IgD-negative memory B cell (primary cell): ENCODE data around the gene RANBP3L. TPM values are rescaled to one million over a fixed set of nuclear protein-coding genes. Genes with fewer than 3 reads are reported as not detected.
"Not testable (repeated sequence)": the region's sequence is repeated elsewhere in the genome, so short reads cannot be mapped to it uniquely, and the experiment has no call there.

Experiments
- H3K27ac Mint-ChIP-seq, 3 donors: one replicate each; pipeline ENCODE4 v1.8.0; 2020 to 2022; ENCODE audit warnings: mild to moderate bottlenecking in 3 of 3, mixed read lengths in 3 of 3, moderate library complexity in 1 of 3
- H3K27me3 Mint-ChIP-seq: one replicate; pipeline ENCODE4 v1.8.0; 2021; ENCODE audit warnings: mixed read lengths
- H3K36me3 Mint-ChIP-seq: one replicate; pipeline ENCODE4 v1.8.0; 2020; ENCODE audit warnings: mild to moderate bottlenecking, mixed read lengths
- H3K4me1 Mint-ChIP-seq, 3 donors: one replicate each; pipeline ENCODE4 v1.8.0; 2020 to 2022; ENCODE audit warnings: mixed read lengths in 3 of 3, mild to moderate bottlenecking in 1 of 3
- H3K4me3 Mint-ChIP-seq, 4 donors: one replicate each; pipeline ENCODE4 v1.8.0; 2020 to 2022; ENCODE audit warnings: mild to moderate bottlenecking in 4 of 4, mixed read lengths in 4 of 4, moderate library complexity in 3 of 4
- H3K9me3 Mint-ChIP-seq, 3 donors: one replicate each; pipeline ENCODE4 v1.8.0; 2020 to 2021; ENCODE audit warnings: mixed read lengths in 3 of 3, mild to moderate bottlenecking in 1 of 3
- polyA plus RNA-seq: library from polyadenylated mRNA; unstranded; fragments of 300-500 nt; fragmentation: Illumina TruSeq; gene quantifications from one replicate; pipeline ENCODE4 v1.2.3, GENCODE V29; 2021

Gene RANBP3L
- polyA plus RNA-seq, 1 donor from 2014 or later = not detected

GRCh38 chr5:36304095-36304805, 2.5 kb upstream of the RANBP3L start:
- peaks cover 3% of the 10 kb centered on the region for H3K27me3 Mint-ChIP-seq
- no peak overlapping the region for H3K4me3 Mint-ChIP-seq
- H3K4me1 Mint-ChIP-seq = peaks cover 0 to 2% (median 0%) of the 10 kb centered on the region in 3 donors
- H3K9me3 Mint-ChIP-seq = no peaks in the 10 kb centered on the region
- no peaks in the 10 kb centered on the region for H3K36me3 Mint-ChIP-seq
- H3K27ac Mint-ChIP-seq = no peak overlapping the region

- H3K36me3 Mint-ChIP-seq = no peaks in the 10 kb centered on the region
- H3K27me3 Mint-ChIP-seq = peaks cover 20% of the 10 kb centered on the region
- no peak overlapping the region for H3K4me3 Mint-ChIP-seq
- H3K4me1 Mint-ChIP-seq = peaks cover 0 to 2% (median 0%) of the 10 kb centered on the region in 3 donors
- H3K27ac Mint-ChIP-seq = no peak overlapping the region
- H3K9me3 Mint-ChIP-seq = no peaks in the 10 kb centered on the region
Measured at GRCh38 chr5:36300927-36301540, 668 bp downstream of the RANBP3L start.

- Mint-ChIP-seq H3K4me1 (peaks cover 0 to 2% (median 0%) of the 10 kb centered on the region in 3 donors), H3K27ac (no peak overlapping the region), H3K9me3 (no peaks in the 10 kb centered on the region), H3K27me3 (peaks cover 22% of the 10 kb centered on the region), H3K4me3 (no peak overlapping the region), H3K36me3 (no peaks in the 10 kb centered on the region)
Measured at GRCh38 chr5:36300191-36300926, 1.3 kb downstream of the RANBP3L start.

GRCh38 chr5:36298552-36298951, 3.1 kb downstream of the RANBP3L start:
- Mint-ChIP-seq H3K27ac (no peak overlapping the region), H3K9me3 (no peaks in the 10 kb centered on the region), H3K4me3 (no peak overlapping the region), H3K4me1 (peaks cover 0 to 2% (median 0%) of the 10 kb centered on the region in 3 donors), H3K36me3 (no peaks in the 10 kb centered on the region), H3K27me3 (peaks cover 22% of the 10 kb centered on the region)

- no peak overlapping the region for H3K4me3 Mint-ChIP-seq
- no peak overlapping the region for H3K27ac Mint-ChIP-seq
- H3K4me1 Mint-ChIP-seq = peaks cover 0 to 2% (median 0%) of the 10 kb centered on the region in 3 donors
- H3K36me3 Mint-ChIP-seq = no peaks in the 10 kb centered on the region
- peaks cover 0 to under 1% (median 0%) of the 10 kb centered on the region in 3 donors for H3K9me3 Mint-ChIP-seq
- H3K27me3 Mint-ChIP-seq = peaks cover 22% of the 10 kb centered on the region
Measured at GRCh38 chr5:36297653-36298052, 4.0 kb downstream of the RANBP3L start.

GRCh38 chr5:36285837-36286615, 15.7 kb downstream of the RANBP3L start:
- Mint-ChIP-seq H3K27me3 (peaks cover 1% of the 10 kb centered on the region), H3K9me3 (no peaks in the 10 kb centered on the region), H3K36me3 (no peaks in the 10 kb centered on the region), H3K27ac (no peak overlapping the region), H3K4me1 (peaks cover 4 to 6% (median 5%) of the 10 kb centered on the region in 3 donors), H3K4me3 (no peak overlapping the region)

- H3K4me3 Mint-ChIP-seq, H3K4me1 Mint-ChIP-seq, H3K36me3 Mint-ChIP-seq, H3K9me3 Mint-ChIP-seq, H3K27me3 Mint-ChIP-seq, H3K27ac Mint-ChIP-seq: not testable (repeated sequence)
Measured at GRCh38 chr5:36283775-36284174, 17.9 kb downstream of the RANBP3L start.

- Mint-ChIP-seq H3K9me3 (no peaks in the 10 kb centered on the region), H3K27ac (no peak overlapping the region), H3K4me1 (peaks cover 6% of the 10 kb centered on the region in 3 donors), H3K27me3 (no peaks in the 10 kb centered on the region), H3K4me3 (no peak overlapping the region), H3K36me3 (peaks cover 2% of the 10 kb centered on the region)
Measured at GRCh38 chr5:36281626-36282025, 20.1 kb downstream of the RANBP3L start.

- Mint-ChIP-seq H3K4me3 (no peak overlapping the region), H3K27ac (no peak overlapping the region), H3K27me3 (no peaks in the 10 kb centered on the region), H3K36me3 (peaks cover 2% of the 10 kb centered on the region), H3K4me1 (peaks cover 6% of the 10 kb centered on the region in 3 donors), H3K9me3 (no peaks in the 10 kb centered on the region)
Measured at GRCh38 chr5:36279054-36279698, 22.5 kb downstream of the RANBP3L start.

GRCh38 chr5:36277521-36278176, 24.1 kb downstream of the RANBP3L start:
- no peak overlapping the region for H3K4me3 Mint-ChIP-seq
- no peak overlapping the region for H3K27ac Mint-ChIP-seq
- H3K4me1 Mint-ChIP-seq = peaks cover 0 to 2% (median 2%) of the 10 kb centered on the region in 3 donors
- peaks cover 2% of the 10 kb centered on the region for H3K36me3 Mint-ChIP-seq
- H3K27me3 Mint-ChIP-seq = no peaks in the 10 kb centered on the region
- no peaks in the 10 kb centered on the region for H3K9me3 Mint-ChIP-seq

GRCh38 chr5:36276864-36277263, 24.8 kb downstream of the RANBP3L start:
- Mint-ChIP-seq H3K27me3 (no peaks in the 10 kb centered on the region), H3K4me1 (peaks cover 0 to 2% (median 2%) of the 10 kb centered on the region in 3 donors), H3K4me3 (no peak overlapping the region), H3K36me3 (peaks cover 2% of the 10 kb centered on the region), H3K9me3 (no peaks in the 10 kb centered on the region), H3K27ac (no peak overlapping the region)

- Mint-ChIP-seq H3K27ac (no peak overlapping the region), H3K4me3 (no peak overlapping the region), H3K36me3 (peaks cover 2% of the 10 kb centered on the region), H3K4me1 (peaks cover 0 to 2% (median 2%) of the 10 kb centered on the region in 3 donors), H3K27me3 (no peaks in the 10 kb centered on the region), H3K9me3 (no peaks in the 10 kb centered on the region)
Measured at GRCh38 chr5:36273809-36274526, 27.7 kb downstream of the RANBP3L start.

GRCh38 chr5:36272136-36272690, 29.5 kb downstream of the RANBP3L start:
- Mint-ChIP-seq H3K36me3 (peaks cover 2% of the 10 kb centered on the region), H3K4me3 (no peak overlapping the region), H3K9me3 (no peaks in the 10 kb centered on the region), H3K27me3 (no peaks in the 10 kb centered on the region), H3K4me1 (no peaks in the 10 kb centered on the region), H3K27ac (no peak overlapping the region)
